OCI-LY3 (cell line): ENCODE data around the gene ECE1.

Experiments used
- CTCF ChIP-seq: fragments of 200-600, 300-600 bp; sonication (generic); IDR thresholded peaks from 2 replicates; pipeline ENCODE4 v1.5.1; 2014; ENCODE audit warnings: antibody characterized with exemption, low read length, low read depth
- EZH2phosphoT487 ChIP-seq: fragments of 200-600 bp; shearing (Covaris generic); IDR thresholded peaks from 2 replicates; pipeline ENCODE4 v1.6.1; 2018; ENCODE audit warnings: antibody characterized with exemption, mixed run types, low read depth

DNA sequence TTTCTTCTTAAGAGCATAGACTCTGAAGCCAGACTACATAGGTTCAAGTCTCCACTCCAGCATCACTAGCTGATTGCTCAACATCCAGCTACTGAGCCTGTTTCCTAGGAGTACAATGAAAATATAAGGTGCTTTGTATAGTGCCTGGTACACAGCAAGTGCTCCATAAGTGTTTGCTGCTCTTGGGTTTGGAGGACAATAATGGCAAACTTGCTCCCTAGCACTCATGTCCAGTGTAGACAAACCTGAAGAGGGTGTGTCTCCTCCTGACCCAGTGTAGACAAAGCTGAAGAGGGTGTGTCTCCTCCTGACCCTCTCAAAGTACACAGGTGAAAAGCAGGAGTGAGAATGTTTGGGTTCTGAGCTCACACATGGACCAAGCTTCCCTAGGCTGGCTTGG lies 10.5 kb upstream of the ECE1 start:
- TF ChIP-seq CTCF (no peak), EZH2phosphoT487 (no peak)
